GM19455 (cell line): ENCODE data around the gene TMEM130.
"Not testable (repeated sequence)": the region's sequence is repeated elsewhere in the genome, so short reads cannot be mapped to it uniquely, and the experiment has no call there.

Experiments used
- ATAC-seq: cut with Tn5 transposase; IDR thresholded peaks from one replicate; pipeline ENCODE4 v1.9.1; 2021; ENCODE audit not compliant: unreplicated experiment

TMEM130 gene

DNA sequence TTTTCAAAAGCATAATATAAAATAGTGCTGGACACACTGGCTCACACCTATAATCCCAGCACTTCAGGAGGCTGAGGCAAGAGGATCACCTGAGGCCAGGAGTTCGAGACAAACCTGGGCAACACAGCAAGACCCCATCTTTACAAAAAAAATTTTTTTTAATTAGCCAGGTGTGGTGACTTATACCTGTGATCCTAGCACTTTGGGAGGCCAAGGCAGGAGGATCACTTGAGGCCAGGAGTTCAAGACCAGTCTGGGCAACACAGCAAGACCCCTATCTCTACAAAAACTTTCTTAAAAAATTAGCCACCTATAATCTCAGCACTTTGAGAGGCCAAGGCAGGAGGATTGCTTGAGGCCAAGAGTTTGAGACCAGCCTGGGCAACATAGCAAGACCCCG lies 27.3 kb downstream of the TMEM130 start:
- not testable (repeated sequence) for ATAC-seq

DNA sequence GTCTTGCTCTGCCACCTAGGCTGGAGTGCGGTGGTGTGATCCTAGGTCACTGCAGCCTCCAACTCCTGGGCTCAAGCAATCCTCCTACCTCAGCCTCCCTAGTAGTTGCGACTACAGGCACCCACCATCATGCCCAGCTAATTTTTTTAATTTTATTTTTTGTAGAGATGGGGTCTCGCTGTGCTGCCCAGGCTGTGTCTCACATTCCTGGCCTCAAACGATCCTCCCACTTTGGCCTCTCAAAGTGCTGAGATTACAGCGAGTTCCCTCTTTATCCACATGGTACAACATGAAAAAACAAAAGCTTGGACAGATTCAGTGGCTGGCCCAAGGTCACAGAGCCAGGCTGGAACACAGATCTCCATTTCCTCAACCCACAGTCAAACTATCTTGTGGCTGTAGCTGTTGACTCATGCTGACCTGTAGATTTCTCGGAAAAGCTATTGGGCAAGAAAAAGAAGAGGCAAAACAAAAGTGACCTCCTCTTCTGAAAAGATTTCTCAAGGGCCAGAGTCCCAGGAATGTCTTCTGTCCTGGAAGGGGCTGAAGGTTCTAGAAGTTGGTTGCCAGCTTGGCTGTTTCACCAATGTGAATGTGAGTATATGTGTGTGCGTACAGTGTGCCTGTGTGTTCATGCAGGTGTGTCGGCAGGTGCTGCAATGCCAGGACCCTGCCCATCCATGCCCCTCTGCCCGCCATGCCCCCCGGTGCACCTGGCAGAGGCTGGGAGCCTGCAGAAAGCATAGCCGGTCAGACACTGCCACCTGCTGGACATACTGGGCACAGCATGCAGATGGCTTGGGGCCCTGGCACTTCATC lies 28.4 kb downstream of the TMEM130 start:
- no peak for ATAC-seq

DNA sequence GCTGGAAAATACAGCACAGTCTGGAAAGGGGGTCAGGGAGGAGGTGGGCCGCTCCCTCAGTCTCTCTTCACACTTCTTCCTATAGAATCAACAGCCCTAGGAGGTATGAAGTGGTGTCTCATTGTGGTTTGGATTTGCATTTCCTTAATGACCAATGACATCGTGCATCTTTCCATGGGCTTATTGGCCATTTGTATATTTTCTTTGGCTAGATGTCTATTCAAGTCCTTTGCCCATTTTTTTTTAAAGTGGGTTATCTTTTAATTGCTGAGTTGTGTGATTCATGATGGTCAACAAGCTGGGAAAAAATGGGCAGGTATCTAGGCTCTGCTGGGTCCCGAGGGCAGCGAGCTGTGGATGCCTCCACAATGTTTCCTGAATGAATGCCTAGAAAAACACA lies 29.1 kb downstream of the TMEM130 start:
- ATAC-seq = no peak

DNA sequence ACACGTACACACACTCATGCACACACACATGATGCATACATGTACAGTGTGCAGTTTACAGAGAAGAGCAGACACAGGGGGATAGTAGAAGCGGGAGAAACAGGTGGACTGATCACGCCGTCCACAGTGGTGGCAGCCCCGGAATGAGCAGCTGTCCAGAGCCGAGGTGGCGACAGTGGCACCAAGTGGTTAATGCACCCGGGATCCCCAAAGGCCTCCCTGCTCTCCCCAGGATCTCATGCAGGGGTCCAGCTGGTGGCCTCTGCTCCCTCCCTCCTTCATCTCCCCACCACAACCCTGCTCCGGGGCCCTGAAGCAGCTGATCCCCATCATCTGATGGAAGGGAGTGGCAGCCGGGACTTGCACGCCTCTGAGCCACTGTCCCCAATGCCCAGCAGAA lies 29.7 kb downstream of the TMEM130 start:
- ATAC-seq = no peak

DNA sequence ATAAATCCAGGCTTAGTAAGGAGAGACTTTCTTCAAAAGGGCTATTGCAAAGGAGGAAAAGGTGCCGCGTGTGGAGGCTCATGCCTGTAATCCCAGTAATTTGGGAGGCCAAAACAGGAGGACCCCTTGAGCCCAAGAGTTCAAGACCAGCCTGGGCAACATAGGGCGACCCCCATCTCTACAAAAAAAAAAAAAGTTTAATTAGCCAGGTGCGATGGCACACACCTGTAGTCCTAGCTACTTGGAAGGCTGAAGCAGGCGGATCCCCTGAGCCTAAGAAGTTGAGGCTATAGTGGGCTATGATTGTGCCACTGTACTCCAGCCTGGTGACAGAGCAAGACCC lies 32.2 kb downstream of the TMEM130 start:
- no peak for ATAC-seq

DNA sequence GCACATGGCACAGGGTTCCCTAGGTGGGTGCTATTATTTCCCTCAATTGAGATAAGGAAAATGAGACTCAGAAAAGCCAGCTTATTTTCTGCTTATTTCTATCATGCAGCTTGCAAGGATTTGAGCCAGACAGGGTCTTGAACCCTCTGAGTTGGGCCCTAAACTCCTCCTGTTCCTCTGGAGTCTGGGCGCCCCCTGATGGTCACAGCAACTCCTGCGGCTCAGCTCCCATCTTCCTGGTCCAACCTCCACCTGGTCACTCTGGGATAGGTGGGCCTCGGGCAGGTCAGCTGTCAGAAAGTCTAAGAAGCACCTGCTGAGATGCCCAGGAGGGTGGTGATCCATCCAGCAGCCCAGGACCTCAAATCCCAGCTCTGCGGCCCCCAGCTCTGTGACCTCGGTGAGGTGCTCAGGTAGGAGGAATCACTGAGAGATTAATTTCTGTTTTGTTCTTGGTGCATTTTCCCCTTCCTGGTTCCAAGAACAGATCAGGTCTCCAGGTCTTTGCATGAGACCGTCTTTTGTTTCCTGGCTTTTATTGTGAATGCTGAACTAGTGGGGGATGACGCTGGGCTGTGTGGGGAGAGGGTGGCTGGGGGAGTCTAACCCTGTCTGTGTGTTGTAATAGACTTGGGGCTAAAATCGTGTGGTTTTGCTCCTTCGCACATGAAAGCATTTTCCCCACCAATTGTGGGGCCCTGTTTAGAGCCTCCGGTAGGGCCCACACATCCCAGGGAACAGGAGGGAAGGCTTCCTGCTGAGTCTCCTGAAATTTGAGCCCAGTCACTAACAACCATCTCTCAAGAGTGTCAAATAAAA lies 32.8 kb downstream of the TMEM130 start:
- no peak for ATAC-seq

DNA sequence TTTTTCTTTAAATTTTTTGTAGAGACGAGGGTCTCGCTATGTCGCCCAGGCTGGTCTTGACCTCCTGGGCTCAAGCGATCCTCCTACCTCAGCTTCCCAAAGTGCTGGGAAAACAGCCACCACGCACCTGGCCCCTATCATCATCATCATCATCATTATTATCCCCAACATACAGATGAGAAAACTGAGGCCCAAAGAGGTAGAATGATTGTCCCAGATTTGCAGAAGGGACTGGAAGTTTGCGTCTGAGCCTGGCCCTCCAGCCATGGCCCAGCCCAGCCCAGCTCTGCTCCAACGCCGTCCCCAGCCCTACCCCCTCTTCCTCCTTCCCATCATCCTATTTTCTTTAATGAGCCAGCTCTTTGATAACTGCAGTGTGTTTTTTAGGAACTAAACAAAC lies 34.9 kb downstream of the TMEM130 start:
- no peak for ATAC-seq

DNA sequence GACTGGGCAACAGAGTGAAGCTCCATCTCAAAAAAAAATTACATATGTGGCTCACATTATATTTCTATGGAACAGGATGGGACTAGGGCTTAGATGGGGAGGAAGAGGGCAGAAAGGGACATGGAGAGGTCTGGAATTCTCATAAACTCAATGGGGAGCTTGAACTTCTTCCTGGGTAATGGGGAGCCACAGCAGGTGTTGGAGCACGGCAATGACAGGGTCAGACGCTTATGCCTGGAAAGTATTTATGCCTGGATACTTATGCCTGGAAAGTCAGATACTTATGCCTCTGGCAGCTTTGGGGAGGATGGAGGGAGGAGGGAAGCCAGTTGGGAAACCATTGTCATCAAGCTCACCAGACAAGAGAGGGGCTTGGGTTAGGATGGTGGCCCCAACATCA lies 36.8 kb downstream of the TMEM130 start:
- ATAC-seq = no peak

DNA sequence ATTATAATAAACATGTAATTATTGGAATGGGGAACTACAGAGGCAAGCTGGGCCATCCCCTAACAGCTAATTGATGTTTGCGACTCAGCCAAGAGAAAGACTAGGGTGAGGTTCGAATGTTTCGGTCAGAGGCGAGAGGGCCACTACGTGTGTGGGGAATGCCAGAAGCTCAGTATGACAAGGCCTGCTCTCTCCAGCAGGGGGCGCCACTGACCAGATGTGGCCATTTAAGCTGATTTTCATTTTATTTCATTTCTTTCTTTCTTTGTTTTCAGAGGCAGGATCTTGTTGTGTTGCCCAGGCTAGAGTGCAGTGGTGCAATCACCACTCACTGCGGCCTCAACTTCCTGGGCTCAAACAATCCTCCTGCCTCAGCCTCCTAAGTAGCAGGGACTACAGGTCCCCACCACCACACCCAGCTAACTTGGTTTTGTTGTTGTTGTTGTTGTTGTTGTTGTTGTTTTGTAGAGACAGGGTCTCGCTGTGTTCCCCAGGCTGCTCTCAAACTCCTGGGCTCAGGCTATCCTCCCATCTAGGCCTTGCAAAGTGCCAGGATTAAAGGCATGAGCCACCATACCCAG lies 38.1 kb downstream of the TMEM130 start:
- ATAC-seq = no peak

DNA sequence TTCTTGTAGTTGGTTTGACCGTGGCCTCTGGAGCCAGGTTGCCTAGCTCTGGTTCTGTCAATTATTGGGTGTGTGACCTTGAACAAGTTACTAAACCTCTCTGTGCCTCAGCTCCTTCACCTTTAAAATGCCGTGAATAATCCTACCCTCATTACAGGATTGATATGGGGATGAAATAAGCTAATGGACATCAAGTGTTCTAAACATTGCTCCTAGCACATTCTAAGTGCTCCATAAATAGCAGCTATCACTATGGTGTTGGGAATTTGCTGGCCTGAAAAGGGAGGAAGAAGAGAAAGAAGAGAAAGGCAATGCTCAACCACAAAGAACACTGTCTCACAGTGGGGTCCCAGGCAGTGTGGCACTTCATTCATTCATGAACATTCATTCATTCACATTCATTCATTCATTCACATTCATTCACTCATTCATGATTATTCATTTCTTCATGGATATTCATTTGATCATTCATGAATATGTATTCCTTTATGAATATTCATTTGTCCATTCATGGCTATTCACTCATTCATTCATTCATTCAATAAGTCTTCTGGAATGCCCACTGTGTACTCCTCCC lies 38.8 kb downstream of the TMEM130 start:
- ATAC-seq = no peak

DNA sequence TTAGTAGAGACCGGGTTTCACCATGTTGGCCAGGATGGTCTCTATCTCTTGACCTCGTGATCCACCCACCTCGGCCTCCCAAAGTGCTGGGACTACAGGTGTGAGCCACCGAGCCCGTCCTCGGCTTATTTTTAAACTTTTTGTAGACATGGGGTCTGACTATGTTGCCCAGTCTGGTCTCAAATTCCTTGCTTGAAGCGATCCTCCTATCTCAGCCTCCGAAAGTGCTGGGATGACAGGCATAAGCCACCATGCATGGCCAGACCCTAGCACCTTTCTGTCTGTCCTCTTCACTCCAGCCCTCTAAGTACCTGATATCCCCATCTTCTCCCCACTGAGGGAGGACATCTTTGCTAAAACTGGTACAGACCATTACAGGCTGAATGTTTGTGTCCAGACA lies 41.4 kb downstream of the TMEM130 start:
- ATAC-seq = no peak

DNA sequence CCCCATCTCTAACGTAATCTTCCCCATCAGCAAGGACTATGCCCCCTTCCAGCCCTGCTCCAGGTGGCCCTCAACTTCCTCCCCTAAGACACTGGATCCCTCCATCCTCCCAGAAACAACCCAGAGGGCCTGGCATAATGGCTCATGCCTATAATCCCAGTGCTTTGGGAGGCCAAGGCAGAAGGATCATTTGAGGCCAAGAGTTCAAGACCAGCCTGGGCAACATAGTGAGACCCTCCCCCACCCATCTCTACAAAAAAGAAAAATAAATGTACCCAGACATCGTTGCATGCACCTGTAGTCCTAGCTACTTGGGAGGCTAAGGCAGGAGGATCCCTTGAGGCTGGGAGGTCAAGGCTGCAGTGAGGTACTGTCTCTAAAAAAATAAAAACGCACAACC lies 42.6 kb downstream of the TMEM130 start:
- ATAC-seq = no peak

DNA sequence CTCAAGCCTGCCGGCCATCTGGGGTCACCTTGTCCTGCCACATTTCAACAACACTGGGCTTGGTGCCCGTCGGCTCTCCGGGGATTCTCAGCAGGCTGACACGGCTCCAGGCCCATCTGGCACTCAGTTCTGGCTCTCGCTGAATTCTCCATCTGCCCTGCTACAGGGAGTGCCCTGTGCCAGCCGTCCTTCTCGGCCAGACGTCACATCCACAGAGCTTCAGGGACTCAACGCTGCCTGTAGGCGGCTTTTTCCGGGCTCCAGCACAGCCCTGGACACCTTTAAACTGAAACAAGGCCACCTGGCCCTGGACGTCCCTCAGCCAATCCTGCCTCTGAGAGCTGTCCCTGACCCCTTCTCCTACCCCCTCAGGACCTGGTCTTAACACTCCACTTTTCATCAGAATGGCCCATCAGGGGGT lies 43.0 kb downstream of the TMEM130 start:
- ATAC-seq = no peak

DNA sequence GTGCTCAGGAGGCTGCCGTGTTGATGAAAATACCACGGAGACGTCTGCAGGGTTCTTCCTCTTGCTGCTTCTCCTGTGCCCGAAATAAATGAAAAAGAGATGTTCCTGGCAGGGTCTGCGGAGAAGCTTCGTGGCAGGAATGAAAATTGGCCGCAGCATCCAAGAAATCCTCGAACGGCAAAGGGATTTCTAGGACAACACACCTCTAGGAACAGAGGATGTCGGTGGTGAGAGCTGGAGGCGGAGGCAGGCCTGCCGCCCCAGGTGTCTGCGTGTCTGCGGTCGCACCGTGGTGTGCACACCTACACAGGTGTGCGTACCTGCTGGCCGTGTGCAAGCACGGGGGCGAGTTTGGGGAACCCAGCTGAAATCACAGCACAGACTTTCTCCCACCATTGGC lies 43.4 kb downstream of the TMEM130 start:
- no peak for ATAC-seq

DNA sequence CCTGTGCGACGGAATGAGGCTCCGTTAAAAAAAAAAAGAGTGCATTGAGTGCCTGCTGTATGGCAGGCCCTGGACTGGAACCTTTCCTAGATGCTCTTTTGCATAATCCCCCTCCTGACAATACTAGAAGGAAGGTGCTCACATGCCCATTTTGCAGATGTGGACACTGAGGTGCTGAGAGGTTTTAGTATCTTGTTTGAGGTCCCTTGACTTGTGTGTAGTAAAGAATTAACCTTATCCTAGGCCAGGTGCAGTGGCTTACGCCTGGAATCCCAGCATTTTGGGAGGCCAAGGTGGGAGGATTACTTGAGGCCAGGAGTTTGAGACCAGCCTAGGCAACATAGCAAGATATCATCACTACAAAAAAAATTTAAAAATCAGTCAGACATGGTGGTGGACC lies 46.6 kb downstream of the TMEM130 start:
- no peak for ATAC-seq

DNA sequence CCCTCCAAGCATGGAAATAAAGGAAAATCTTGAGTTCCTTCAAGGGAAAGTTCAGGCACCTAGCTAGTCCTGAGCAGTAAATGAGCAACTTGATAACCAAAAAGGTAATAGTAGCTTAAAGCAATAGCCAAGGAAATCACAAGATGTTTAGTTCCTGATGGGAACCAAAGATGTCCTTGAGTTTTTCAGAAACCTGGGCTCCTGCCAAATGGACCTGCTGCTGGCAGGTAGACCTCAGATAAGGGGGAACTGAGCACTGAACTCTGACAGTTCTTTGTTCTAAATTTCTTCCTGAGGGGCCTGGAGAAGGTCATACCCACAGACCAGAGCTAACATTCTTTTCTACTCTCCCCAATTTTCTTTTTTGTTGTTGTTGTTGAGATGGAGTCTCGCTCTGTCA lies 48.5 kb downstream of the TMEM130 start:
- ATAC-seq = no peak

DNA sequence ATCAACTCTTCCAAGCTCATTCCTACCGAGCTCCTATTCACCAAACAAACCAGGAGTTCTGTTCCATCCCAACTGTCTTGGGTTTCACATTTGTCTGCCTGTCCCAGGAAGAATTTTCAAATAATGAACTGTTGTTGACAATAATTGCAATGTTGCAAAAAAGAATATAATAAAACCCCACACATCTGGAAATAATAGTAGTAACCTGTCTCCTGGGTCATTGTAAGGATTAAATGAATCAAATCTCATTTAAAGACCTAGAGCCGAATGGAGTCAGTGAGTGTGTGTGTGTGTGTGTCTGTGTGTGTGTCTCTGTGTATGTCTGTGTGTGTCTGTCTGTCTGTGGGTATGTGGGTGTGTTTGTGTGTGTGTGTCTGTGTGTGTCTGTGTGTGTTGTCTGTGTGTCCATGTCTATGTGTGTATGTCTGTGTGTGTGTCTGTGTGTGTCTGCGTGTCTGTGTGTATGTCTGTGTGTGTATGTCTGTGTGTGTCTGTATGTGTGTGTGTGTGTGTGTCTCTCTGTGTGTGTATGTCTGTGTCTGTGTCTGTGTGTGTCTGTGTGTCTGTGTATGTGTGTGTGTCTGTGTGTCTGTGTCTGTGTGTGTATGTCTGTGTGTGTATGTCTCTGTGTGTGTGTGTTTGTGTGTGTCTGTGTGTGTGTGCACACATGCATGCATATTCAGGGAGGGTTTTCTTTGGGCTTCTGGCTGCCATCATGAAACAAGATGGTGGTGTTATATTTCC lies 52.7 kb downstream of the TMEM130 start:
- ATAC-seq = no peak

DNA sequence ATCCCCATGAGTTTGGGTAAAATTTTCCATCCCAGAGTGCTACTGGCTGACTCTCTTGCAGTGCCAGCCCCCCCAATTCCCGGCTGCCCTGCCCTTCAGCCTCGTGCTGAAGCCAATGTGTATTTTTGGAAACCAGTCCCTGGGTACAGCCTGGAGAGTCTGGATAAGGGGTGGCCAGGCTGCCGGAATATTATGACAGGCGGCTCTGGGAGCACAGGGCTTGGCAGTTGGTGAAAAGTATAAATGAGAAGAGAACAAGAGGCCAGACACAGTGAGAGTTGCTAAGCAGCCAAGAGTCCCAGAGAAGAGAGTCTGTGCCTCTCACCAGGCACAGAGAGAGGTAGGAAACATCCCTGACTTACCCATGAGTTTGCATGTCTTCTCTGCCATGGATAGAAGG lies 53.6 kb downstream of the TMEM130 start:
- no peak for ATAC-seq

DNA sequence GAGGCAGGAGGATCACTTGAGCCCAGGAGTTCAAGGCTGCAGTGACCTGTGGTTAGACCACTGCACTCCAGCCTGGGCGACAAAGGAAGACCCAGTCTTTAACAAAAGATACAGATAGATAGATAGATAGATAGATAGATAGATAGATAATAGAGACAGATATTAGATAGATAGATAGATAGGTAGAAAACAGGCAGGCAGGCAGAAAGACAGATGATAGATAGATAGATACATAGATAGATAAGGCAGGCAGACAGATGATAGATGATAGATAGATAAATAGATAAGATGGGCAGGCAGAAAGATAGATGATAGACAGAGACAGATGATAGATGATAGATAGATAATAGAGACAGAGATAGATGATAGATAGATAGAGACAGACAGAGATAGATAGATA lies 54.5 kb downstream of the TMEM130 start:
- ATAC-seq = no peak

DNA sequence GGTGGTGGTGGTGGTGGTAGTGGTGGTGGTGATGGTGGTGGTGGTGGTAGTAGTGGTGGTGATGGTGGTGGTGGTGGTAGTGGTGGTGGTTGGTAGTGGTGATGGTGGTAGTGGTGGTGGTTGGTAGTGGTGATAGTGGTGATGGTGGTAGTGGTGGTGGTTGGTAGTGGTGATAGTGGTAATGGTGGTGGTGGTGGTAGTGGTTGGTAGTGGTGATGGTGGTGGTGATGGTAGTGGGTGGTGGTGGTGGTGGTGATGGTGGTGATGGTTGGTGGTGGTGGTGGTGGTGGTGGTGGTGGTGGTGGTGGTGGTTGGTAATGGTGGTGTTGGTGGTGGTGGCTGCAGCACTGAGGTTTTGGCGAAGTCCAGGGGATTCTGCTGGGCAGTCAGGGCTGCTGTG lies 58.5 kb downstream of the TMEM130 start:
- no peak for ATAC-seq

DNA sequence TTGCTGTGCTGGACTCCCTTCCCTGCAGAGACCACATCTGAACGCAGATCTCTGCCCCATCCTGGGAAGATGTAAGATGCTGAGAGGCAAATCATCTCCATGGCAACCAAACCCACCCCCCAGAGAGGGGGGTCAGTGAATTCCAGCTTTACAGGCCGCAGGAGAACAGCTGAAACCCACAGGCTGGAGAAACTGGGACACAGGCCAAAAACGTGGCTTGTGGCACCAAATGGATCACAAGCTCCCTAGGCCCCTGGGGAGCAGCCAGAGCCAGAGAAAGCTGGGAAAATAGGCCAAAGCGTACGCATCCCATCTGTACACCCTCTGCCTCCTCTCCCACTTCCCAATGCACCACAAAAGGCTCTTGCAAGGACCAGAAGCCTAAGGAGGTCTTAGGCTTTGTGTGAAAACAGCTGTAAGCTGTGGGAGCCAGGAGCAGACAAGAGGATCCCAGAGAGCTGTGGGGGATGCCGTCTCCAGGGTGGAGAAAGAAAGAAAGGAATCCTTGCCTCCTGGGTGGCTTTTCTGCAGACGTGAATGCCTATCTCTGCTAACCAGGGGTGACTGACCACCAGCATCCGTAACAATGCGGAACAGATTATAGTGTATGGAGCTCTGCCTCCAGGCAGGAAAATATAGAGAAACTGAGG lies 59.5 kb downstream of the TMEM130 start:
- no peak for ATAC-seq
